Central memory CD4-positive, alpha-beta T cell (primary cell): ENCODE results near the gene HOXA7.

Experiments
- DNase-seq: peaks from one replicate; pipeline ENCODE4 v3.0.0; 2022

The HOXA7 gene

GRCh38 chr7:27158436-27159265, 2.2 kb upstream of the HOXA7 start:
- DNase-seq, result no peak

GRCh38 chr7:27157702-27158431, 1.4 kb upstream of the HOXA7 start:
- no peak for DNase-seq

GRCh38 chr7:27156916-27157701, 634 bp upstream of the HOXA7 start:
- DNase-seq, result no peak

- DNase-seq, result no peak
Measured at GRCh38 chr7:27155816-27156507, 513 bp downstream of the HOXA7 start.

GRCh38 chr7:27154901-27155815, 1.3 kb downstream of the HOXA7 start:
- no peak for DNase-seq

GRCh38 chr7:27154369-27154768, 2.1 kb downstream of the HOXA7 start:
- no peak for DNase-seq

GRCh38 chr7:27153526-27153925, 2.9 kb downstream of the HOXA7 start:
- no peak for DNase-seq

GRCh38 chr7:27152816-27153442, 3.5 kb downstream of the HOXA7 start:
- no peak for DNase-seq

GRCh38 chr7:27151931-27152815, 4.3 kb downstream of the HOXA7 start, which contains the start of gene HOXA3:
Gene HOXA3 (minus strand): TSS chr7:27152583. CDS start chr7:27110640, 41,943 bp downstream.
- DNase-seq, result no peak

- DNase-seq, result no peak
Measured at GRCh38 chr7:27151341-27151930, 5.0 kb downstream of the HOXA7 start.

GRCh38 chr7:27150568-27151340, 5.7 kb downstream of the HOXA7 start:
- peak; percentile 48 for DNase-seq

- DNase-seq, result no peak
Measured at GRCh38 chr7:27149842-27150567, 6.5 kb downstream of the HOXA7 start.

- DNase-seq, result no peak
Measured at GRCh38 chr7:27148756-27149641, 7.5 kb downstream of the HOXA7 start.

GRCh38 chr7:27148031-27148755, 8.3 kb downstream of the HOXA7 start:
- no peak for DNase-seq

- DNase-seq, result no peak
Measured at GRCh38 chr7:27147199-27148030, 9.1 kb downstream of the HOXA7 start, which contains the start of gene HOXA6. Gene HOXA6 (minus strand): TSS chr7:27147774. CDS start chr7:27147749, 25 bp downstream.
